Hepatocyte (in vitro differentiated cells): Measurements from ENCODE around the gene HOXC12.

Source experiments
- EZH2 ChIP-seq: fragments of 200-600 bp; sonication (generic); IDR thresholded peaks from 2 replicates; pipeline ENCODE4 v1.6.1; 2016; ENCODE audit warnings: antibody characterized with exemption, mild to moderate bottlenecking, borderline replicate concordance
- TF ChIP-seq, protein P1 (sequence below): fragments of 200-600 bp; sonication (generic); IDR thresholded peaks from 2 replicates; pipeline ENCODE4 v1.5.1; 2016; ENCODE audit warnings: antibody characterized with exemption, mild to moderate bottlenecking; ENCODE audit not compliant: poor library complexity

- TF ChIP-seq, protein P1, sequence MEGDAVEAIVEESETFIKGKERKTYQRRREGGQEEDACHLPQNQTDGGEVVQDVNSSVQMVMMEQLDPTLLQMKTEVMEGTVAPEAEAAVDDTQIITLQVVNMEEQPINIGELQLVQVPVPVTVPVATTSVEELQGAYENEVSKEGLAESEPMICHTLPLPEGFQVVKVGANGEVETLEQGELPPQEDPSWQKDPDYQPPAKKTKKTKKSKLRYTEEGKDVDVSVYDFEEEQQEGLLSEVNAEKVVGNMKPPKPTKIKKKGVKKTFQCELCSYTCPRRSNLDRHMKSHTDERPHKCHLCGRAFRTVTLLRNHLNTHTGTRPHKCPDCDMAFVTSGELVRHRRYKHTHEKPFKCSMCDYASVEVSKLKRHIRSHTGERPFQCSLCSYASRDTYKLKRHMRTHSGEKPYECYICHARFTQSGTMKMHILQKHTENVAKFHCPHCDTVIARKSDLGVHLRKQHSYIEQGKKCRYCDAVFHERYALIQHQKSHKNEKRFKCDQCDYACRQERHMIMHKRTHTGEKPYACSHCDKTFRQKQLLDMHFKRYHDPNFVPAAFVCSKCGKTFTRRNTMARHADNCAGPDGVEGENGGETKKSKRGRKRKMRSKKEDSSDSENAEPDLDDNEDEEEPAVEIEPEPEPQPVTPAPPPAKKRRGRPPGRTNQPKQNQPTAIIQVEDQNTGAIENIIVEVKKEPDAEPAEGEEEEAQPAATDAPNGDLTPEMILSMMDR: no peak
- TF ChIP-seq EZH2: no peak
These were observed 50.8 kb downstream of the HOXC12 start for GRCh38 chr12:54005531-54005852.
